GM10266 (cell line): ENCODE measurements around the gene SVEP1.
"Not testable (repeated sequence)": the region's sequence is repeated elsewhere in the genome, so short reads cannot be mapped to it uniquely, and the experiment has no call there.

ENCODE experiments used
- DNase-seq: peaks from one replicate; pipeline ENCODE4 v3.0.0; 2012; ENCODE audit errors: extremely low spot score
- TF ChIP-seq, protein P1 (sequence below): IDR thresholded peaks from 2 replicates; pipeline ENCODE4 v1.5.1; 2012; ENCODE audit warnings: mild to moderate bottlenecking, low read depth; ENCODE audit not compliant: control insufficient read depth, insufficient read depth; ENCODE audit errors: missing control alignments

Gene SVEP1

DNA sequence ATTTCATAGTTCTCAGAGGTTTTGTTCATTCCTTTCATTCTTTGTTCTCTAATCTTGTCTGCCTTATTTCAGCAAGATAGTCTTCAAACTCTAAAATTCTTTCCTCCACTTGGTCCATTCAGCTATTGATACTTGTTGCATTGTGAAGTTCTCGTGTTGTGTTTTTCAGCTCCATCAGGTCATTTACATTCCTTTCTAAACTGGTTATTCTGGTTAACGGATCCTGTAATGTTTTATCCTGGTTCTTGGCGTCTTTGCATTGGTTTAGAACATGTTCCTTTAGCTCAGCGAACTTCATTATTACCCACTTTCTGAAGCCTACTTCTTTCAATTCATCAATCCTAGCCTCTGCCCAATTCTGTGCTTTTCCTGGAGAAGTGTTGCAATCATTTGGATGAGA lies 196.8 kb downstream of the SVEP1 start:
- DNase-seq: no peak
- TF ChIP-seq, protein P1, sequence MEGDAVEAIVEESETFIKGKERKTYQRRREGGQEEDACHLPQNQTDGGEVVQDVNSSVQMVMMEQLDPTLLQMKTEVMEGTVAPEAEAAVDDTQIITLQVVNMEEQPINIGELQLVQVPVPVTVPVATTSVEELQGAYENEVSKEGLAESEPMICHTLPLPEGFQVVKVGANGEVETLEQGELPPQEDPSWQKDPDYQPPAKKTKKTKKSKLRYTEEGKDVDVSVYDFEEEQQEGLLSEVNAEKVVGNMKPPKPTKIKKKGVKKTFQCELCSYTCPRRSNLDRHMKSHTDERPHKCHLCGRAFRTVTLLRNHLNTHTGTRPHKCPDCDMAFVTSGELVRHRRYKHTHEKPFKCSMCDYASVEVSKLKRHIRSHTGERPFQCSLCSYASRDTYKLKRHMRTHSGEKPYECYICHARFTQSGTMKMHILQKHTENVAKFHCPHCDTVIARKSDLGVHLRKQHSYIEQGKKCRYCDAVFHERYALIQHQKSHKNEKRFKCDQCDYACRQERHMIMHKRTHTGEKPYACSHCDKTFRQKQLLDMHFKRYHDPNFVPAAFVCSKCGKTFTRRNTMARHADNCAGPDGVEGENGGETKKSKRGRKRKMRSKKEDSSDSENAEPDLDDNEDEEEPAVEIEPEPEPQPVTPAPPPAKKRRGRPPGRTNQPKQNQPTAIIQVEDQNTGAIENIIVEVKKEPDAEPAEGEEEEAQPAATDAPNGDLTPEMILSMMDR: no peak

DNA sequence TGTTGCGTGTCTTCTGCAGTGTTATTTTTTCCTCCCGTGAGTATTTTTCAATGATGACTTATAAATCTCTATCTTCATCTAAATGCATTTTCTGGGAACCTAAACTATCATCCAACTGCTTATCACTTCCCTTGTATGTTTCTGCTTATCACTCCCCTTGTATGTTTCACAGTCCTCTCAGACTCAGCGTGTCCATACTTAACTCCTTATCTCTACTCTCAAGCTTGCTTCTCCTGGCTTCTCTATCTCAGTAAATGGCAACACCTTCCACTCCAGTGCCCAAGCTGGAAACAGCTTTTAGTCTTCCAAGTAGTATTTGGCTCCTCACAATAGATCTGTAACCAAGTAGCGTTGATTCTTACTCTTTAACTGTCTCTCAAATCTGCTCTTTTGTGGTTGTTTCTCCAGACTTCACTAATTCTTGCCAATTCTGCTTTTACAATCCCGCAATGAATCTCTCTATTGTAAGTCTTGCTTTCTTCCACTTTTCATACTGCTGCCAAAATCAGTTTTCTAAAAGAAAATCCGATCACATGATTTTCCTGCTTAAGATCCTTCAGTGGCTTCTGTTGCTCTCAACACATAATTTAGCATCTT lies 208.0 kb downstream of the SVEP1 start:
- DNase-seq: no peak
- TF ChIP-seq, protein P1: no peak

DNA sequence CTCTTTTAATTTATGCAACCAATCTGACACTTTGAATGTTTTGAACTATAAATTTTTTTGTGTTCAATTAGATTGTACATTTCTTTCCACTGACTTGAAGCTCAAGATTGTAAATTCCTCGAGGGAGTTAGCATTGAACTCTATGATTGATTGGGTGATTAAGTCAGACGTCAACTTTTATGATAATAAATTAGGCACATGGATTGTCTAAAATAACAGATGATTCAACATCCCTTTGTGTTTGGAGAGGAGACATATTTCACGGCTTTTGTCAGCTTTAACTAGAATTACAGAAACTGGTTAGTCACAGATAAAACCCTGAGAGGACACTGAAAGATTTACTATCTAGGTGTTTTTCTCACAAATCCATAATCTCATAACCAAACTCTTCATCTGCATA lies 209.2 kb downstream of the SVEP1 start:
- DNase-seq: no peak
- TF ChIP-seq, protein P1: no peak

DNA sequence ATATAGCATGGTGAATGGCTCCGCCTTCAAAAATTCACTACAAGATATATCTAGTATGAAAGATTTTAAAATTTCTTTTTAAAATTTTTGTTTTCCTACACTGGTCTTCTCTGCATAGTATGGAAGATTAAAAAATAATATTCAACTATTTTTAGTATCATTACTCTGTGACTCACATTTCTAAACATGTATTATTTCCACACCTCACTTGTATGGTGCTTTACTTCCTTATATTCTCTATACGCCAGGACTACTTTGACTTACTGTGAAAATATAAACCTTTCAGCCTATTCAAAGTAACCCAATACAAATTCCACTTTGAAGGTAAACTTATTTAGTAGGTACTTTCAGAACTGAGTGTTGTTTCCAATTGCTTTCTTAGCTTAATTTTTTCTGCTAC lies 215.1 kb downstream of the SVEP1 start:
- DNase-seq: no peak
- TF ChIP-seq, protein P1: no peak

DNA sequence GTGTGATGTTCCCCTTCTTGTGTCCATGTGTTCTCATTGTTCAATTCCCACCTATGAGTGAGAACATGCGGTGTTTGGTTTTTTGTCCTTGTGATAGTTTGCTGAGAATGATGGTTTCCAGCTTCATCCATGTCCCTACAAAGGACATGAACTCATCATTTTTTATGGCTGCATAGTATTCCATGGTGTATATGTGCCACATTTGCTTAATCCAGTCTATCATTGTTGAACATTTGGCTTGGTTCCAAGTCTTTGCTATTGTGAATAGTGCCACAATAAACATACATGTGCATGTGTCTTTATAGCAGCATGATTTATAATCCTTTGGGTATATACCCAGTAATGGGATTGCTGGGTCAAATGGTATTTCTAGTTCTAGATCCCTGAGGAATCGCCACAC lies 220.5 kb downstream of the SVEP1 start:
- DNase-seq: not testable (repeated sequence)

DNA sequence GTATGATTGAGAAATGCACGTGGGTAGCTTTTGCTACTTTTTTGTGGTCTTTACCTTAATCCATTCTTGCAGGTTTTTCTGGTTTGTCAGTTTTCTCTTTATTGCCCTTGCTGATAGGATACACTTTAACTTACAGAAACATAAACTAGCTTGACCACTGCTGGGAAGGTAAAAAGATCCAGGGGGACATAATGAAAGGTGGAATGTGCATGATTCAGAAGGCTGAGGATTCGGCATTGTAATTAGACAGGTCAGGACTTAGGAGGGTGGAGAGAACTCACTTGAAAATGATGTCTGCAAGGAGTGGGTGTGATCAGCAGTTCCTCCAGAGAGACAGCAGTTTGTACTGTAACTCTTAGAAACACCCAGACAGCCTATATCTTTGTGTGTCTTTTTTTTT lies 222.0 kb downstream of the SVEP1 start:
- TF ChIP-seq, protein P1: no peak
- DNase-seq: no peak

DNA sequence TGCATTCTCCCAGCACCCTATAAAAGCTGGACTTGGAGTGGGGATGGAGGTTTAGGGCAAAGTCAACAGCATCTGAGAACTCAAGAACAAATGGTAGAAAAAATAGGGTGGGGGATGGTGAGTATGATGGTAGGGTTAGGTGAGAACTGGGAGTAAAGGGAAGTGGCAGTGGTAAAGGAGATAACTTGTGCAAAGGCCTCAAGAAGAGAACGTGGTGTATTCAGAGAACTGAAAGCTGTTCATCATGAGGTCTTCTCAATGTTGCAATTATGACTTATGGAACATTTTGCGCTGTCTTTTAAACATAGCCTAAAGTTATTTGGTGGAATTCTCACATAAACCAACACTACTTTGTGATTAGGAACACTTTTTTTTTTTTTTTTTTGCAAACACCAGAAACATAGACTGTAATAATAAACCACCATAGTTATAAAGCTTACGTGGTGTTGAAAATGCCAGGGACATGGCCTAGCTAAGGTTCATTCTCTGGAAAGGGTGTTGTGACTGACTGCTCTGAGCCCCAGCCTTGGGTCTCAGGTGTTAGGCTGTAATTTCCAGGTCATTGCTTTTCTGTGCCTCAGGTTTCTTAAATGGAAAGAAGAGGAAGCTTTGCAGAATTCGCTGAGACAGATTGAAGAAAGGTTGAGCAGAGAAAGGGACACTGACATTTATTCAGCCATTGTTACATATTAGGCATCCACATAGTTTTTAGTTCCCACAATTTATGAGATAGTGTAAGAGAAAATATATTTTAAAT lies 222.7 kb downstream of the SVEP1 start:
- TF ChIP-seq, protein P1: no peak
- no peak for DNase-seq
